GM12892 (cell line): ENCODE measurements around the gene ENOX1.

ENCODE experiments used
- POLR2A ChIP-seq: IDR thresholded peaks from 2 replicates; pipeline ENCODE4 v1.6.1; 2011; ENCODE audit warnings: low read depth, low read length, control low read depth
- POLR2AphosphoS5 ChIP-seq: IDR thresholded peaks from 2 replicates; pipeline ENCODE4 v1.6.1; 2011; ENCODE audit warnings: low read depth, low read length, control low read depth
- TAF1 ChIP-seq: IDR thresholded peaks from 2 replicates; pipeline ENCODE4 v1.6.1; 2011; ENCODE audit warnings: low read depth, mild to moderate bottlenecking, control low read depth, low read length, borderline replicate concordance

GRCh38 chr13:43515531-43515930 lies 271.2 kb downstream of the ENOX1 start:
- TF ChIP-seq TAF1 (no peak), POLR2A (no peak), POLR2AphosphoS5 (no peak)
